Psoas muscle (tissue), 8 donors: ENCODE results near the gene PRKAG2. TPM values are rescaled to one million over a fixed set of nuclear protein-coding genes. Genes with fewer than 3 reads are reported as not detected.

ENCODE experiments used
- ATAC-seq, 4 donors: fragments of 200-7000 bp; cut with Tn5 transposase; one replicate each; pipeline ENCODE4 v1.9.1; 2020; ENCODE audit warnings: moderate library complexity in 3 of 4, mild to moderate bottlenecking in 2 of 4
- DNase-seq, 2 donors: peaks; one replicate each; pipeline ENCODE4 v3.0.0-alpha.2; 2020
- H3K27ac ChIP-seq: fragments of 200-600 bp; one replicate; pipeline ENCODE4 v1.8.0; 2022
- H3K27me3 ChIP-seq, 3 donors: fragments of 200-600 bp in 1 of 3; one replicate each; pipeline versions ENCODE4 v1.6.1 to v1.8.0; 2013 to 2022; ENCODE audit warnings: low read length in 2 of 3, mild to moderate bottlenecking in 2 of 3, moderate library complexity in 1 of 3; ENCODE audit not compliant: insufficient read depth in 3 of 3
- H3K36me3 ChIP-seq, 2 donors: fragments of 200-600 bp in 1 of 2; one replicate each; pipeline versions ENCODE4 v1.6.1 to v1.8.0; 2013 to 2022; ENCODE audit warnings: low read depth in 1 of 2, mild to moderate bottlenecking in 1 of 2, moderate library complexity in 1 of 2; ENCODE audit not compliant: insufficient read depth in 1 of 2
- H3K4me1 ChIP-seq: fragments of 200-600 bp; one replicate; pipeline ENCODE4 v1.8.0; 2022
- H3K4me3 ChIP-seq: fragments of 200-600 bp; one replicate; pipeline ENCODE4 v1.8.0; 2022; ENCODE audit warnings: mild to moderate bottlenecking
- H3K9me3 ChIP-seq: fragments of 200-600 bp; one replicate; pipeline ENCODE4 v1.8.0; 2022
- WGBS, 3 donors: extraction: QIAGEN DNeasy Blood & Tissue Kit; methylation state at CpG; one replicate each; pipeline versions ENCODE4 v1.1.6 to v1.1.7; 2013; 5-methylcytosine and 5-hydroxymethylcytosine counted together
- intact Hi-C, 2 donors: fragments of 100-400 bp; cut with DNase I; formaldehyde crosslinking; loops; one replicate each; pipeline versions ENCODE4 v1.11.0 to v1.14.2; 2022
- polyA plus RNA-seq, 3 donors: library from polyadenylated mRNA; stranded (reverse); fragments of 200-250 nt; gene quantifications; one replicate each; pipeline ENCODE4 v1.2.3, GENCODE V29; 2013
- total RNA-seq, 4 donors: library from RNA; stranded (reverse); fragmentation: NEBNext Ultra II Directional in 2 of 4; extraction: Animal tissue kit (Norgen Biotek cat#: 25700) in 2 of 4; gene quantifications; one replicate each; pipeline versions ENCODE4 v1.2.1 to v1.2.4, GENCODE V29; 2021 to 2023
- TF ChIP-seq, protein P1 (sequence below): fragments of 200-600 bp; IDR thresholded peaks from one replicate; pipeline ENCODE4 v1.8.0; 2022; ENCODE audit warnings: antibody characterized with exemption
- donor health status: healthy with polysubstance abuse.
- donor health status: DM: no; HTN: no; CAD: no; lungs with moderate emphysema.
- donor health status: Bipolar disorder and iron deficiency.
- donor health status: healthy.
- donor health status: DM: yes; HTN: yes; CAD: no.
- donor health status: DM: no; HTN: no; CAD: no.
- donor health status: DM: no; HTN: no; CAD: no.
- donor health status: DM: yes; HTN: yes; CAD: no.

Gene PRKAG2
- total and polyA plus RNA-seq, 7 donors: 9.3 to 143 (median 19.8) TPM

DNA sequence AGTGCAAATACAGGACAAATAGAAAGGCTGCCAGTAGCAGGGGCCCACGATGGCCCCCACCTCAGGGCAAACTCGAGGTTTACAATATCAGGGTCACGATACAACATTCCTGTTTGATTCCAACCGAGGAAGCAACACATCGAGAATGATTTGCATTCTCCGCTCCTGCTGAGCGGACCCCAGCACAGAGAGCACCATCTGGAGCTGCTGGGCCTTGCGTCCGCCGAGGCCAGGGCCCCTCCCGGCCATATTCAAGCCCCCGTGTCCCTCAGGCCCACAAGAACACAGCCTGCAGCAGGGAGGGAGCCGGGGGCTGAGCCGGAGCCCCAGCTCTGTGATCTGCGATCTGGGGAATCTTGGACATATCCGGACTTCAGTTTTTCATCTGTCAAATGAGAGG, 84.3 kb downstream of the PRKAG2 start:
- TF ChIP-seq, protein P1, sequence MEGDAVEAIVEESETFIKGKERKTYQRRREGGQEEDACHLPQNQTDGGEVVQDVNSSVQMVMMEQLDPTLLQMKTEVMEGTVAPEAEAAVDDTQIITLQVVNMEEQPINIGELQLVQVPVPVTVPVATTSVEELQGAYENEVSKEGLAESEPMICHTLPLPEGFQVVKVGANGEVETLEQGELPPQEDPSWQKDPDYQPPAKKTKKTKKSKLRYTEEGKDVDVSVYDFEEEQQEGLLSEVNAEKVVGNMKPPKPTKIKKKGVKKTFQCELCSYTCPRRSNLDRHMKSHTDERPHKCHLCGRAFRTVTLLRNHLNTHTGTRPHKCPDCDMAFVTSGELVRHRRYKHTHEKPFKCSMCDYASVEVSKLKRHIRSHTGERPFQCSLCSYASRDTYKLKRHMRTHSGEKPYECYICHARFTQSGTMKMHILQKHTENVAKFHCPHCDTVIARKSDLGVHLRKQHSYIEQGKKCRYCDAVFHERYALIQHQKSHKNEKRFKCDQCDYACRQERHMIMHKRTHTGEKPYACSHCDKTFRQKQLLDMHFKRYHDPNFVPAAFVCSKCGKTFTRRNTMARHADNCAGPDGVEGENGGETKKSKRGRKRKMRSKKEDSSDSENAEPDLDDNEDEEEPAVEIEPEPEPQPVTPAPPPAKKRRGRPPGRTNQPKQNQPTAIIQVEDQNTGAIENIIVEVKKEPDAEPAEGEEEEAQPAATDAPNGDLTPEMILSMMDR: no peak
- H3K27me3 ChIP-seq: no peaks in the 10 kb centered on the region
- H3K4me3 ChIP-seq: no peak overlapping the region
- no peak overlapping the region for H3K27ac ChIP-seq
- no peaks in the 10 kb centered on the region for H3K9me3 ChIP-seq
- no peaks in the 10 kb centered on the region for H3K36me3 ChIP-seq
- WGBS, 3 donors: 73 to 78% (median 76%) methylated on average over 16 of the region's 16 CpGs
- peaks cover 33% of the 10 kb centered on the region for H3K4me1 ChIP-seq
- ATAC-seq (no peak), DNase-seq (peak in 1 of 2 donors; percentile 19)
- intact Hi-C loops: no loop called here

DNA sequence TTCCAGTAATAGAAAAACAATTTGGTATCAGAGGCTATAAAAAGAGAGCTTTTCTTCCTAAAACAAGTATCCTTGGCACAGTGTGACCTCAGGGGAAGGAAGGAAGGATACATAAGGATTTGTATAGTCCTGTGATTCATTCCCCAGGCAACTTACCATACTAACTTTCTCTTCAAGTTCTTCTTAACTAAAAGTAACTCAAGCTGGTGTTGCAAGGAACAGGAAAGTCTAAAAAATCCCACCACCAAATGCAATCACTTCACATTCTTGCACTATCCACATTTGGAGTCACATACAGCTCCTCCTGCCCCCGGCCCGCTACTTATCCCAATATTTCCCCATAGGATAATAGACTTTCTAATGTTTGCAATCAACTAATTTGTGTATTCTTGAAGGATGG, 84.8 kb downstream of the PRKAG2 start:
- Histone ChIP-seq H3K27me3 (no peaks in the 10 kb centered on the region), H3K4me1 (peaks cover 30% of the 10 kb centered on the region), H3K9me3 (no peaks in the 10 kb centered on the region), H3K36me3 (no peaks in the 10 kb centered on the region), H3K27ac (no peak overlapping the region), H3K4me3 (no peak overlapping the region)
- TF ChIP-seq, protein P1: no peak
- no peak for DNase-seq
- ATAC-seq: no peak
- intact Hi-C loops: no loop called here
- 82 to 92% (median 88%) methylated on average over 2 of the region's 2 CpGs for WGBS, 3 donors

DNA sequence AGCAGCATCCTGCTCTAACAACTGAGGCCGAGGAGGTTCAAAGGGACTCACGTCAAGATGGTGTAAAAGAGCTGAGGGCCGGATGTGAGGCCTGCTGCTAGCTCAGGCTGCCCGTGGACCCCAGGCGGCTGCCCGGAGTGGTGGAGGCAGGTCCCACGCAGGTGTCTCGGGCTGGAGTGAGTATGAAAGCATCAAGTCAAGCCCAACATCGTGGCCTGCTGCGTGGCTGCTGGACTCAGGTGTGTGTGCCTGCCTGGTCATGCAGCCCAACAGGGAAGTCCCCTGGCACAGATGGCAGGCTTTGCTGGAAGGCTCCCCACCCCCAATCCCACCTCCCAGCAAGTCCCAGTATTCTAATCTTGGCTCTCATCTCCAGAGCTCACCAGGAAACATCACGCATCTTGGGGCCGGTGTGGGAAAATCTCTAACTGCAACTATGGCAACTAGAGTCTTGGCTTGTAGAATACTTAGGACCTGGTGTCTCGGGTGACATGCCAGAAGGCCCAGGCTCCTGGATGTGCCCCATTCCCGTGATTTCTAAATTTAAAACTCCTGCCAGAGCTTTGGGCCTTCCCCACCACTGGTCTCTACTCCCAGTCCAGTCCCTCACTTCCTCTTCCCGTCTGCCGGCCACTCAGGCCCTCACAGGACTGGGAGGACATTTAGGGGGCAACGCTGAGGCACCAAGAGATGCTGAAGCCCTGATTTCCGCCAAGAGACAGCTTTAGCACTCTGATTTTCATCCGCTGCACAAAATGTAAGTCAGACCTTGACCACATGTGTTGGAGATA, 85.9 kb downstream of the PRKAG2 start:
- DNase-seq (peak in 1 of 2 donors; percentile 28), ATAC-seq (no peak)
- no peaks in the 10 kb centered on the region for H3K36me3 ChIP-seq
- intact Hi-C loops: no loop called here
- TF ChIP-seq, protein P1: no peak
- no peak overlapping the region for H3K27ac ChIP-seq
- H3K4me3 ChIP-seq: no peak overlapping the region
- no peaks in the 10 kb centered on the region for H3K27me3 ChIP-seq
- H3K9me3 ChIP-seq: no peaks in the 10 kb centered on the region
- WGBS, 3 donors: 83 to 90% (median 86%) methylated on average over 19 of the region's 19 CpGs
- H3K4me1 ChIP-seq: peaks cover 19% of the 10 kb centered on the region

DNA sequence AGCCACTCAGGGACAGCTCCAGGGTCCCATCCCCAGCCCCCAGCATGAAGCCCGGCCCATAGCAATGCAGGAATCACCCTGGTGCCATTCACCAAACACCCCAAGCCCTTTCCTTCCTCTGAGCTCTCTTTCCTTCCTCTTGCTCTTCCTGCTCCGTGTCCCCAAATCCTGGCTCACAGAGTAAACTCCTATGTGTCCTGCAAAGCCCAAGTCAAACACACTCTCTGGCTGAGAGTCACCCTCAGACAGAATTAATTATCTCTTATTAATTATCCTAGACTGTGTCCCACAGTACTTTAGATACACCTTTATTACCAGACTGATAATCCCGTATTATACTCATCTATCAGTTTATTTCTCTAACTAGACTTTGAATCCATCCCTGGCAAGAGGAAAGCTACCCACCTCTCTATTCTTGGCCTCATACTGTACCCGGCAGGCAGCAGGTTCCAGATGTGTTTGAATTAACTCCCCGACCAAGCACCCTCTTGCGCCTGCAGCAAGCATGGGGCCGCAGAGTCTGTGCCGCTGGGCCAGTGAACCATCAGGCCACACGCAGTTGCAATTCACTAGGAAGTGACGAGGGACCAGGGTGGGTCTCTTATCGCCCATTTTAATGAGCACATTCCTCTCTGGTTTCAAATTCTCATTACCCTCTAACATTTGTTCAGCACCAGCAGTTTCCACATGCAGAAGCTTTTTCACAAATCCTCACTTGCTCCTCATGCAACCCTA, 86.7 kb downstream of the PRKAG2 start:
- Histone ChIP-seq H3K9me3 (no peaks in the 10 kb centered on the region), H3K4me1 (peaks cover 17% of the 10 kb centered on the region), H3K4me3 (no peak overlapping the region), H3K27ac (no peak overlapping the region), H3K36me3 (no peaks in the 10 kb centered on the region), H3K27me3 (no peaks in the 10 kb centered on the region)
- TF ChIP-seq, protein P1: no peak
- 92 to 94% (median 93%) methylated on average over 11 of the region's 11 CpGs for WGBS, 3 donors
- DNase-seq (peak in 1 of 2 donors; percentile 26), ATAC-seq (no peak)
- intact Hi-C loops: no loop called here
